ENCODE results near the gene WDR1. TPM values are rescaled to one million over a fixed set of nuclear protein-coding genes. Genes with fewer than 3 reads are reported as not detected.

Gene WDR1
- polyA plus RNA-seq, 3 donors = 206 to 251 (median 243) TPM

- 91% methylated on average over 7 of the region's 14 CpGs for WGBS (ENCODE audit: insufficient coverage)
- Mint-ChIP-seq H3K4me3 (no peak overlapping the region), H3K27me3 (ENCODE audit: low read depth in 3 of 3) (peaks cover 0 to 2% (median 1%) of the 10 kb centered on the region in 3 donors), H3K9me3 (peaks cover 0 to 2% (median 0%) of the 10 kb centered on the region in 7 donors), H3K27ac (peak overlapping the region in 1 of 7 donors; percentile 36), H3K4me1 (peaks cover 1% of the 10 kb centered on the region), H3K36me3 (no peaks in the 10 kb centered on the region)
- no peak for DNase-seq
- no peak overlapping the region for H3K9ac ChIP-seq (ENCODE audit: insufficient read depth, low read length, poor library complexity, severe bottlenecking)
- no peak overlapping the region for H3K4me3 ChIP-seq (replicated peaks in 1 of 3; ENCODE audit: low read depth in 2 of 3, low read length in 3 of 3)
- H4K20me1 ChIP-seq (ENCODE audit: insufficient read depth, low read length) = no peaks in the 10 kb centered on the region
- H2AFZ ChIP-seq (ENCODE audit: insufficient read depth, low read depth, low read length, poor library complexity, severe bottlenecking) = no peak overlapping the region
- H3K4me1 ChIP-seq (ENCODE audit: control insufficient read depth in 1 of 2, insufficient read depth in 2 of 2, low read length in 2 of 2) = no peaks in the 10 kb centered on the region
- H3K36me3 ChIP-seq (replicated peaks in 1 of 2; ENCODE audit: control insufficient read depth in 1 of 2, insufficient read depth in 2 of 2, low read length in 2 of 2) = no peaks in the 10 kb centered on the region
- H3K79me2 ChIP-seq (ENCODE audit: insufficient read depth, low read length) = no peaks in the 10 kb centered on the region
- H3K4me2 ChIP-seq (replicated peaks; ENCODE audit: extremely low read depth, low read length, poor library complexity, severe bottlenecking) = no peak overlapping the region
- H3K27ac ChIP-seq (ENCODE audit: low read depth in 1 of 2, low read length in 2 of 2) = no peak overlapping the region
- no peaks in the 10 kb centered on the region for H3K9me3 ChIP-seq (replicated peaks in 1 of 2; ENCODE audit: control insufficient read depth in 1 of 2, insufficient read depth in 1 of 2, low read length in 2 of 2)
- no peak for TF ChIP-seq CTCF (IDR thresholded peaks at IDR 0.05)
- intact Hi-C loops (cut with micrococcal nuclease) = no loop called here
- no peaks in the 10 kb centered on the region for H3K27me3 ChIP-seq (ENCODE audit: control insufficient read depth in 2 of 2, insufficient read depth in 2 of 2, low read length in 2 of 2)
Measured at GRCh38 chr4:10130178-10130888, 13.7 kb upstream of the WDR1 start.

- intact Hi-C loops (cut with micrococcal nuclease) = no loop called here
- no peak overlapping the region for H3K9ac ChIP-seq (ENCODE audit: insufficient read depth, low read length, poor library complexity, severe bottlenecking)
- H3K36me3 Mint-ChIP-seq = no peaks in the 10 kb centered on the region
- no peaks in the 10 kb centered on the region for H3K9me3 ChIP-seq (replicated peaks in 1 of 2; ENCODE audit: control insufficient read depth in 1 of 2, insufficient read depth in 1 of 2, low read length in 2 of 2)
- H3K9me3 Mint-ChIP-seq = peaks cover 0 to 2% (median 0%) of the 10 kb centered on the region in 7 donors
- DNase-seq = no peak
- H3K4me2 ChIP-seq (replicated peaks; ENCODE audit: extremely low read depth, low read length, poor library complexity, severe bottlenecking) = no peak overlapping the region
- no peak overlapping the region for H3K27ac Mint-ChIP-seq
- no peak overlapping the region for H2AFZ ChIP-seq (ENCODE audit: insufficient read depth, low read depth, low read length, poor library complexity, severe bottlenecking)
- H3K79me2 ChIP-seq (ENCODE audit: insufficient read depth, low read length) = no peaks in the 10 kb centered on the region
- peaks cover 0 to 2% (median 1%) of the 10 kb centered on the region in 3 donors for H3K27me3 Mint-ChIP-seq (ENCODE audit: low read depth in 3 of 3)
- no peaks in the 10 kb centered on the region for H3K27me3 ChIP-seq (ENCODE audit: control insufficient read depth in 2 of 2, insufficient read depth in 2 of 2, low read length in 2 of 2)
- H3K4me1 Mint-ChIP-seq = peaks cover 3% of the 10 kb centered on the region
- WGBS (ENCODE audit: insufficient coverage) = 97% methylated on average over 7 of the region's 13 CpGs
- peaks cover 4% of the 10 kb centered on the region in 2 donors for H3K4me1 ChIP-seq (ENCODE audit: control insufficient read depth in 1 of 2, insufficient read depth in 2 of 2, low read length in 2 of 2)
- no peaks in the 10 kb centered on the region for H4K20me1 ChIP-seq (ENCODE audit: insufficient read depth, low read length)
- no peak for TF ChIP-seq CTCF (IDR thresholded peaks at IDR 0.05)
- H3K4me3 Mint-ChIP-seq = no peak overlapping the region
- no peak overlapping the region for H3K4me3 ChIP-seq (replicated peaks in 1 of 3; ENCODE audit: low read depth in 2 of 3, low read length in 3 of 3)
- H3K27ac ChIP-seq (ENCODE audit: low read depth in 1 of 2, low read length in 2 of 2) = no peak overlapping the region
- no peaks in the 10 kb centered on the region for H3K36me3 ChIP-seq (replicated peaks in 1 of 2; ENCODE audit: control insufficient read depth in 1 of 2, insufficient read depth in 2 of 2, low read length in 2 of 2)
Measured at GRCh38 chr4:10129196-10130177, 12.9 kb upstream of the WDR1 start.

Measured in CD14-positive monocyte (primary cell).